MM.1S (cell line): ENCODE data around the gene THRB.
A peak's percentile ranks its signal among the peaks of the same experiment; 100 is the strongest.

Experiments
- DNase-seq: peaks from one replicate; pipeline ENCODE4 v3.0.0-alpha.2; 2015
- H2AFZ ChIP-seq: fragments of 300-600 bp; sonication (generic); 2 replicates; pipeline ENCODE4 v1.6.0; 2016; ENCODE audit warnings: antibody characterized with exemption, low read length
- H3F3A ChIP-seq: fragments of 300-600 bp; sonication (generic); 2 replicates; pipeline ENCODE4 v1.6.1; 2016; ENCODE audit warnings: mild to moderate bottlenecking, antibody characterized with exemption, low read length, moderate library complexity, mixed read lengths; ENCODE audit not compliant: insufficient read depth
- H3K27ac ChIP-seq: fragments of 300-600 bp; sonication (generic); 2 replicates; pipeline ENCODE4 v1.5.1; 2016; ENCODE audit warnings: mild to moderate bottlenecking, low read length
- H3K27me3 ChIP-seq: fragments of 300-600 bp; sonication (generic); replicated peaks from 2 replicates; pipeline ENCODE4 v1.6.0; 2016; ENCODE audit warnings: low read length; ENCODE audit not compliant: insufficient read depth
- H3K36me3 ChIP-seq: fragments of 300-600 bp; sonication (generic); replicated peaks from 2 replicates; pipeline ENCODE4 v1.6.1; 2016; ENCODE audit warnings: mild to moderate bottlenecking, low read length, mixed read lengths; ENCODE audit not compliant: insufficient read depth
- H3K4me1 ChIP-seq: fragments of 300-600 bp; sonication (generic); 2 replicates; pipeline ENCODE4 v1.6.1; 2016; ENCODE audit warnings: low read length, mixed read lengths
- H3K4me2 ChIP-seq: fragments of 300-600 bp; sonication (generic); 2 replicates; pipeline ENCODE4 v1.6.0; 2016; ENCODE audit warnings: low read depth, low read length
- H3K4me3 ChIP-seq: fragments of 300-600 bp; sonication (generic); 2 replicates; pipeline ENCODE4 v1.5.1; 2016; ENCODE audit warnings: low read length, mixed read lengths
- H3K79me2 ChIP-seq: fragments of 300-600 bp; sonication (generic); 2 replicates; pipeline ENCODE4 v1.6.1; 2016; ENCODE audit warnings: mixed run types, low read length, mixed read lengths
- H3K9ac ChIP-seq: fragments of 300-600 bp; sonication (generic); 2 replicates; pipeline ENCODE4 v1.6.1; 2016; ENCODE audit warnings: low read length, mixed read lengths
- H3K9me2 ChIP-seq: fragments of 300-600 bp; sonication (generic); replicated peaks from 2 replicates; pipeline ENCODE4 v1.6.1; 2016; ENCODE audit warnings: mild to moderate bottlenecking, low read length, mixed read lengths; ENCODE audit not compliant: insufficient read depth
- H3K9me3 ChIP-seq: fragments of 300-600 bp; sonication (generic); replicated peaks from 2 replicates; pipeline ENCODE4 v1.6.1; 2016; ENCODE audit warnings: mild to moderate bottlenecking, low read length, mixed read lengths; ENCODE audit not compliant: insufficient read depth
- H4K20me1 ChIP-seq: fragments of 300-600 bp; sonication (generic); 2 replicates; pipeline ENCODE4 v1.6.1; 2016; ENCODE audit warnings: mild to moderate bottlenecking, low read length, moderate library complexity, mixed read lengths; ENCODE audit not compliant: insufficient read depth
- CTCF ChIP-seq: fragments of 300-600 bp; sonication (generic); IDR thresholded peaks from 2 replicates; pipeline ENCODE4 v1.5.1; 2016; ENCODE audit warnings: antibody characterized with exemption, low read length, mixed read lengths
- EZH2 ChIP-seq: fragments of 300-600 bp; sonication (generic); optimal IDR thresholded peaks from 2 replicates; pipeline ENCODE3; 2017; ENCODE audit warnings: low read depth, mild to moderate bottlenecking, antibody characterized with exemption, low read length, mixed read lengths
- EZH2phosphoT487 ChIP-seq: fragments of 300-600 bp; sonication (generic); IDR thresholded peaks from 2 replicates; pipeline ENCODE4 v1.6.1; 2018; ENCODE audit warnings: antibody characterized with exemption, low read length

THRB gene

GRCh38 chr3:24264748-24265158 lies 229.9 kb downstream of the THRB start:
- H3K27ac ChIP-seq, result no peak overlapping the region
- H4K20me1 ChIP-seq, result no peaks in the 10 kb centered on the region
- TF ChIP-seq EZH2phosphoT487 (no peak), CTCF (peak; percentile 88), EZH2 (no peak)
- H3K9me2 ChIP-seq, result no peaks in the 10 kb centered on the region
- H3K9ac ChIP-seq, result no peak overlapping the region
- H3K4me3 ChIP-seq, result no peak overlapping the region
- H3K4me2 ChIP-seq, result no peak overlapping the region
- no peak overlapping the region for H2AFZ ChIP-seq
- H3K79me2 ChIP-seq, result no peaks in the 10 kb centered on the region
- H3F3A ChIP-seq, result no peaks in the 10 kb centered on the region
- H3K27me3 ChIP-seq, result no peaks in the 10 kb centered on the region
- no peaks in the 10 kb centered on the region for H3K9me3 ChIP-seq
- peak; percentile 43 for DNase-seq
- no peaks in the 10 kb centered on the region for H3K4me1 ChIP-seq
- no peaks in the 10 kb centered on the region for H3K36me3 ChIP-seq

- Histone ChIP-seq H3K4me2 (no peak overlapping the region), H3K9me2 (no peaks in the 10 kb centered on the region), H3K27ac (no peak overlapping the region), H3K79me2 (no peaks in the 10 kb centered on the region), H3K4me3 (no peak overlapping the region), H3F3A (no peaks in the 10 kb centered on the region), H3K9ac (no peak overlapping the region), H3K9me3 (no peaks in the 10 kb centered on the region), H2AFZ (no peak overlapping the region), H3K4me1 (no peaks in the 10 kb centered on the region), H4K20me1 (no peaks in the 10 kb centered on the region), H3K27me3 (no peaks in the 10 kb centered on the region), H3K36me3 (no peaks in the 10 kb centered on the region)
- TF ChIP-seq EZH2phosphoT487, result no peak
- no peak for TF ChIP-seq CTCF
- TF ChIP-seq EZH2, result no peak
- DNase-seq, result no peak
These were observed 230.6 kb downstream of the THRB start for GRCh38 chr3:24264011-24264410.

- H3K4me2 ChIP-seq, result no peak overlapping the region
- no peak overlapping the region for H3K27ac ChIP-seq
- no peaks in the 10 kb centered on the region for H4K20me1 ChIP-seq
- no peaks in the 10 kb centered on the region for H3K9me2 ChIP-seq
- no peaks in the 10 kb centered on the region for H3K27me3 ChIP-seq
- H3K4me3 ChIP-seq, result no peak overlapping the region
- TF ChIP-seq EZH2phosphoT487 (no peak), EZH2 (no peak), CTCF (no peak)
- DNase-seq, result no peak
- no peaks in the 10 kb centered on the region for H3K4me1 ChIP-seq
- no peaks in the 10 kb centered on the region for H3F3A ChIP-seq
- H3K9ac ChIP-seq, result no peak overlapping the region
- H3K79me2 ChIP-seq, result no peaks in the 10 kb centered on the region
- no peaks in the 10 kb centered on the region for H3K9me3 ChIP-seq
- no peaks in the 10 kb centered on the region for H3K36me3 ChIP-seq
- H2AFZ ChIP-seq, result no peak overlapping the region
These were observed 231.5 kb downstream of the THRB start for GRCh38 chr3:24263069-24263668.
